Glomerular endothelial cell (primary cell): Measurements from ENCODE around the gene CHMP2A. TPM values are rescaled to one million over a fixed set of nuclear protein-coding genes. Genes with fewer than 3 reads are reported as not detected.
A peak's percentile ranks its signal among the peaks of the same experiment; 100 is the strongest.
"Not testable (repeated sequence)": the region's sequence is repeated elsewhere in the genome, so short reads cannot be mapped to it uniquely, and the experiment has no call there.

Experiments
- DNase-seq: peaks from one replicate; pipeline ENCODE4 v3.0.0-alpha.2; 2011; ENCODE audit warnings: low read depth, low spot score; ENCODE audit errors: extremely low read depth
- total RNA-seq: library from RNA; depleted of rRNA; stranded (reverse); fragments of >200 nt; gene quantifications from 2 replicates; pipeline ENCODE4 v1.2.3, GENCODE V29; 2015

The CHMP2A gene
- total RNA-seq, 1 donor from 2014 or later = 137 TPM

DNA sequence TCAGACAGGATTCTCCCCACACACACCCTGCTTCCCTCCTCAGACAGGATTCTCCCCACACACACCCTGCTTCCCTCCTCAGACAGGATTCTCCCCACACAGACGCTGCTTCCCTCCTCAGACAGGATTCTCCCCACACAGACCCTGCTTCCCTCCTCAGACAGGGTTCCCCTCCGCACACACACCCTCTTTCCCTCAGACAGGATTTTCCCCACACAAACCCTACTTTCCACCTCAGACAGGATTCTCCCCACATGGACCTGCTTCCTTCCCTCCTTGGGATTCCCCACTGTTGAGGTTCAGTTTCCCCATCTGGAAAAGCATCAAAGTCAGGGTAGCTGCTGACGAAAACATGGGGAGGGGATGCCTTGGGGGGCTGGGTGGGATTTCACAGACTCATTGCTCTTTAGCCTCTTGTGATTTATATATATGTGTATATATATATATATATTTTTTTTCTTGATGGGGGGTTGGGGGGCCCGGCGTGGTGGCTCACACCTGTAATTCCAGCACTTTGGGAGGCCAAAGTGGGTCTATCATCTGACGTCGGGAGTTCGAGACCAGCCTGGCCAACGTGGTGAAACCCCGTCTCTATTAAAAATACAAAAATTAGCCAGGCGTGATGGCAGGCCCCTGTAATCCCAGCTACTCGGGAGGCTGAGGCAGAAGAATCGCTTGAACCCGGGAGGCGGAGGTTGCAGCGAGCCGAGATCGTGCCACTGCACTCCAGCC, 12.1 kb downstream of the CHMP2A start:
- not testable (repeated sequence) for DNase-seq

- not testable (repeated sequence) for DNase-seq
Measured at GRCh38 chr19:58539169-58539559, 15.7 kb downstream of the CHMP2A start.

GRCh38 chr19:58538257-58539168, 16.4 kb downstream of the CHMP2A start:
- no peak for DNase-seq

DNA sequence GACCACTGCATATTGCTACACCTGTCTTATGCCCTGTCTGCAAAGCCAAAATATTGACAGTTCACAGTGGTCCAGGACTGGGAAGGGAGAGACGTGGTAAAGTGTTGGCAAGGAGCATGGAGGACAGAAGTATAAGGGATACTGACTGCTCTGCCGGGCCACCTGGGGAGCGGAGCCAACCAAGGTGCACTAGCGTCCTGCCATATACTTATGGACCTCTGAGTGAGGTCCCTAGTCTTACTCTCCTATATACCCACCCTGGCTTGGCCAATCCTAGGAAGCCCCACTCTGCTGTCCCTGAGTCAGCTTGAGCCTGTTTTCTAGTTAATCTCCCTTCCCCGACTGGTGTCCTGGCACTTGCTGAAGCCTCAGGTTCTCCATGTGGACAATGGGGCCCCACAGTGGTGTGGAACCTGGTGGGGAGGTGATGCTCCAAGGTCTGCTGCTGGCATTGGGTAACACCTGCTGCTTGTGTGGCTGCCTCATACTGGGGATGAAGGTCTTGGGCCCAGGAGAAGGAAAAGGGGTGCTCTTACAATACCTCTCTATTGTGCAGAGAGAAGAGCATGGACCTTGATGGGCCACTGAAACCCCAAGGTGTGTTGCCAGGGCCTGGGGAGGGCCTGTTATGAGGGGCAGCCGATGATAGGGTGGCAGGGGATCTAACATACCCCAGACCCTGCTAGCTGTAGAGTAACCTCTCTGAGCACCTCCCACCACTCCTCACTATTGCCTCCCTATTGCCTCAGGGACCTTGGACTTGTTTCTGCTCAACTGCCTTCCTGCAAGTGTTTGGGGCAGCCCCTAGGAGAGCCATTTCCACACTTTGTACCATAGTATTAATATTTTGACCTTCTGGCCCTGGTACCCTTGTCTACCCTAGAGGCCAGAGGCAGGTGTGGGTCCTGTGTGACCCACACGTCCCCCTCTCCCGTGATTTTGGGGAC, 17.8 kb downstream of the CHMP2A start:
- no peak for DNase-seq

DNA sequence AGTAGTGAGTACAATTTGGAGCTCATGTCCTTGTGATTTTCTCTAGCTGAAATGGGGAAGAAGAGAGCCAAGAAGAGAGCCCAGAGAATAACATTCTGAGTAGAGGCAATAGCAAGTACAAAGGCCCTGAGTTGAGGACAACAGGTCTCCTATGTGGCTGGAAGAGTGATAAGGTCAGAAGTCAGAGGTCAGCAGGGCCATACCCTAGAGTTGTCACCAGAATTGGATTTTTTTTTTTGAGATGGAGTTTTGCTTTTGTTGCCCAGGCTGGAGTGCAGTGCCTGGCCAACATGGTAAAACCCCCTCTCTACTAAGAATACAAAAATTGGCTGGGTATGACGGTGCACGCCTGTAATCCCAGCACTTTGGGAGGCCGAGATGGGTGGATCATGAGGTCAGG, 19.0 kb downstream of the CHMP2A start:
- DNase-seq = no peak

GRCh38 chr19:58531034-58531840, 23.7 kb downstream of the CHMP2A start:
- no peak for DNase-seq

DNA sequence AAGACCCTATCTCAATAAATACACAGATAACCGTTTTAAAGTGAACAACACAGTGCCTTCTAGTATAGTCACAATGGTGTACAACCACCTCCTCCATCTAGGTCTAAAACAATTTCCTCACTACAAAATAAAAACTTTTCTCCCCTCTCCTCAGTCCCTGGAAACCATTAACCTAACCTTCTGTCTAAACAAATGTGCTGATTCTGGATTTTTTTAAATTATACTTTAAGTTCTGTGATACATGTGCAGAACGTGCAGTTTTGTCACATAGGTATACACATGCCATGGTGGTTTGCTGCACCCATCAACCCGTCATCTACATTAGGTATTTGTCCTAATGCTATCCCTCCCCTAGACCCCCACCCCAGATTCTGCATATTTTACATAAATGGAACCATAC, 25.5 kb downstream of the CHMP2A start:
- no peak for DNase-seq

GRCh38 chr19:58522709-58523108, 32.2 kb downstream of the CHMP2A start:
- no peak for DNase-seq

DNA sequence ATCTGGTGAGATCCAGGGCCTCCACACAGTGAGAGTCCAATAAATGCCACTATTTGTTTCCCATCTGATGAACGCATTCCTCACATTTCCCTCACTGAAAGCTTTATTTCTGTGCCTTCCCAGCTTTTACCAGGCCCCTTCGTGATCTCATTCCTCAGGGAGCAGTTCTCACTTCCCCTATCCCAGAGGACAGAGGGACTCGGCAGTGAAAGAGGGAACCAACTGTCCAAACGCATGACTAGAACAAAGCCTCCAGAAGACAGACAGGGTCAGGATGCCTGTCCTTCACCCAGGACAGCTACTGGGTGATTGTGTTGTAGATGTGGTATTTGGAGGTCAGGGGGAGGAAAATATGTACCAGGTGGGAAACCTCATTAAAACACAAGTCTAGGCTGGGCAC, 33.3 kb downstream of the CHMP2A start:
- no peak for DNase-seq

DNA sequence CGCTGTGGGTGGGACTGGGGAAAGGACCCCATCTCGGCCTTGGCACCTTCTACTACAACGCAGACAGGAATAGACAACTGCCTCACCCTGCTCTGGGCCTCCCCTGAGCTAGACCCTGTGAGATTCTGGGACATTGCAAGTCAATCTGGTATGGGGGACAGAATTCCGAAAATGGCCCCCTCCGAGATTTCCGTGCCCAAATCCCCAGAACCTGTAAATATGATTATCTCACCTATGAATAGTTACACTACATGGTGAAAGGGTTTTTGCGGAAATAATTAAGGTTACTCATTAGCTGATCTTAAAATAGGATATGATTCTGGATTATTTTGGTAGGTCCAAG, 34.7 kb downstream of the CHMP2A start:
- DNase-seq = no peak

GRCh38 chr19:58519355-58520256, 35.3 kb downstream of the CHMP2A start, which contains the start of gene ZBTB45:
Gene ZBTB45 (minus strand): TSS chr19:58519810. CDS start chr19:58517673, 2,137 bp downstream.
- peak; percentile 70 for DNase-seq

DNA sequence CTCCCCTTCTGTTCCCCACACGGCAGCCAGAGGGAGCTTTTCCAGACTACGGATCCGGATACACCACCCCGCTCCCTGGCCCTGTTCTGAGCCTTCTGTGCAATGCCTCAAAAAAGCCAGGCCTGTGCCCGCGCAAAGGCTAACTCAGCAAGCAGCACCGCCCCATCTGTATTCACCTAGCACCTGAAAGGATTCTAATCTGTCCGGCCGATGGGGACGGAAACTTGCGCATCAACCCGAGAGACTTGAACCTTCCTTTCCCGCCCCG, 35.9 kb downstream of the CHMP2A start:
- no peak for DNase-seq

DNA sequence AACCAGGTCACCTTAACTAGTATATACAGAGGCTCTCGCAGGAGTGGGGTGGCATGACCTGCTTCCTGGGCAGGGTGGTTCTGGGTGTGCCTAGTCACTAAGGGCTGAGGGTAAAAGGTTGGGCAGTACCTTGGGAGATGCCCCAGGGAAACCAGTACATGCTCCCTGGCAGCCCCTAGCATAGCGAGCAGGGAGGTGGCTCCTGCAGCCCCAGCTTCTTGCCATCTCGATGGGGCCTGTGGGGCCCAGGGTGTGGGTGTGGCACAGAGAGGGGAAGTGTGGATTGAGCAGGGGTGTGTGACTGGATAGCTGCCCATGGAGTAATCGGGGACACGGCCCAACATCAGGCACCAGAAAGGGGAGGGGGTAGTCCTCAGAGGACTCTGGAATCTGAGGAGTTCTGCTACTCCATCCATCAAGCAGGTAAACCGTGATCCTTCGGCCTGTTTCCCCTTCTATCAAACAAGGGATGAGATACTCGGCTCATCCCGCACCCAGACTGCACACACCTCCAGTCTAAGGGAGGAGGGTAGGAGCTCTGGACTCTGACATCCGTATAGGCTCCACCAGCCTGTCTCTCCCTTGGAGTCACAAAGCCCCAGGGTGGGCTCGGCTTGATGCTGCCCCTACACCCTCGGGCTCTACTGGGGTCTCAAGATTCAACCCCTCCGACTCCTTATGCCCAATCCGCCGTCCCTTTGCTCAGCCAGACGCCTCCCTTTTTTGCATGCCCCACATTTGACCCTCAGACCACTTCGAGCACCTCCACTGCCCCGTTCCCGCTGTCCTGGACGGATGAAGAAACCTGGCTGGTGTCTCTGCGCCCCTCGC, 36.4 kb downstream of the CHMP2A start:
- no peak for DNase-seq

GRCh38 chr19:58516964-58517833, 37.7 kb downstream of the CHMP2A start:
- no peak for DNase-seq

DNA sequence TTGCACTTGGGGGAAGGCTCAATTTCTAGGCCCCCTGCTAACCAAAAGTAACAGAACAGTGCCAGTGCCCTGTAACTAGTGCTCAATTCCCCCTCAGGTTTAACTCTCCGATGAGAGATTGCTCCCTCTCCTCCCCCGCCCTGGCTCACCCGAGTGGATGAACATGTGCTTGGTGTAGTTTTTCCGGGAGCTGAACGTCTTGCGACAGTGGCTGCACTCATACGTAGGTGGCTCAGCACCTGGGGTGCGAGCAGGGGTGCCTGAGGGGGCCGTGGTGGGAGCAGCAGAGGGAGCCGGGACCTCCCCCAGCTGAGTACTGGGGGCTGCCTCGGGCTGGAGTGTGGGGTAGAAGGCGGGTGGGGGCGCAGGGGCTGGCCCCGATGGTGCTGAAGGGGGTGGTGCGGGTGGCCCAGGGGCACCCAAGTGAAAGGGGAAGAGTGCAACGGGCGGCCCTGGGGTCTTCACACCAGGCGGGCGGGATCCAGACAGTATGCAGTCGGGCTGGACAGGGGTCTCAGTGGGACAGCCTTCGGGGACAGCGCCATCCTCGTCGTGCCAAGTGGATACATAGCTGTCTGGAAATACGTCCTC, 38.6 kb downstream of the CHMP2A start:
- DNase-seq = no peak

- no peak for DNase-seq
Measured at GRCh38 chr19:58515259-58515658, 39.6 kb downstream of the CHMP2A start.

DNA sequence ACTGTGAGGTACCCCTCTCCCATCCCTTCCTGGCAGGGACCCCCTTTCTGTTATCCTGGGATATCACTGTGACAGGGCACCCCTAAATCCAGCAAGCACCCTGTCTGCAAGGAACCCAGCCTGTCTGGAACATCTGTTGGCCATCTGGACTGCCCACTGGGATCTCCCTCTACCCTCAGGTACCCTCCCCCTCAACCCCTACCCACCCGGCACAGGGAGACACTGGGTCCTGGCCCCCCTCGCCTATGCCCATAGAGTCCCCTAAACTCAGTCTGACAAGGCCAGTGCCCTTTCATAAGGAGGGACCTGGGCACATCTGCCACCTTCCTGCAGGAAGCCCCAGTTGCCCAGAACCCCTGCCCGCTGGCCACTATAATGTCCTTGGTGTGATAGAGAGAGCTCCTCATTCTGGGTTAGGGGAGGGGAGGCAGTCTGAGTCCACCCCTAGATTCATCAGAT, 40.3 kb downstream of the CHMP2A start:
- DNase-seq = no peak
